Islet of Langerhans (tissue), 1 donor: Measurements from ENCODE around the gene DAP.

Experiments
- FAIRE-seq: peaks from one replicate; lab custom pipeline; 2011; peaks lifted over from hg19 to GRCh38; lab: Jason Lieb, UNC

Gene DAP

GRCh38 chr5:10760096-10760920, 726 bp downstream of the DAP start:
- peak; percentile 47 for FAIRE-seq

- FAIRE-seq = no peak
Measured at GRCh38 chr5:10759111-10759510, 1.9 kb downstream of the DAP start.

- FAIRE-seq = no peak
Measured at GRCh38 chr5:10757922-10758555, 3.0 kb downstream of the DAP start.

GRCh38 chr5:10757043-10757442, 4.0 kb downstream of the DAP start:
- FAIRE-seq = no peak

GRCh38 chr5:10756549-10756948, 4.5 kb downstream of the DAP start:
- FAIRE-seq = no peak

- no peak for FAIRE-seq
Measured at GRCh38 chr5:10753178-10753577, 7.9 kb downstream of the DAP start.

GRCh38 chr5:10752451-10752850, 8.6 kb downstream of the DAP start:
- no peak for FAIRE-seq

GRCh38 chr5:10750909-10751308, 10.1 kb downstream of the DAP start:
- FAIRE-seq = no peak

GRCh38 chr5:10747678-10748622, 13.1 kb downstream of the DAP start:
- no peak for FAIRE-seq

- FAIRE-seq = no peak
Measured at GRCh38 chr5:10746711-10747110, 14.3 kb downstream of the DAP start.

- no peak for FAIRE-seq
Measured at GRCh38 chr5:10745133-10745532, 15.9 kb downstream of the DAP start.

GRCh38 chr5:10744681-10745080, 16.4 kb downstream of the DAP start:
- no peak for FAIRE-seq

GRCh38 chr5:10743951-10744350, 17.1 kb downstream of the DAP start:
- no peak for FAIRE-seq

GRCh38 chr5:10743526-10743925, 17.5 kb downstream of the DAP start:
- FAIRE-seq = peak; percentile 38

- no peak for FAIRE-seq
Measured at GRCh38 chr5:10741661-10742060, 19.4 kb downstream of the DAP start.

- FAIRE-seq = no peak
Measured at GRCh38 chr5:10740384-10740783, 20.6 kb downstream of the DAP start.

GRCh38 chr5:10737880-10738279, 23.2 kb downstream of the DAP start:
- FAIRE-seq = no peak

- FAIRE-seq = no peak
Measured at GRCh38 chr5:10736808-10737207, 24.2 kb downstream of the DAP start.

GRCh38 chr5:10736354-10736753, 24.7 kb downstream of the DAP start:
- FAIRE-seq = no peak

- FAIRE-seq = no peak
Measured at GRCh38 chr5:10735569-10736276, 25.3 kb downstream of the DAP start.

GRCh38 chr5:10734832-10735523, 26.1 kb downstream of the DAP start:
- no peak for FAIRE-seq
